Activated CD8-positive, alpha-beta T cell treated with anti-CD3 and anti-CD28 coated beads, Interleukin-2, amount 10 ng/mL, durations not matched to agents 7 days and 5 days (primary cell): Measurements from ENCODE around the gene RSU1. TPM values are rescaled to one million over a fixed set of nuclear protein-coding genes. Genes with fewer than 3 reads are reported as not detected.
A peak's percentile ranks its signal among the peaks of the same experiment; 100 is the strongest.

ENCODE experiments used
- ATAC-seq: fragments of 150-1000 bp; cut with Tn5 transposase; one replicate; pipeline ENCODE4 v1.10.0; 2021; ENCODE audit warnings: moderate library complexity
- CTCF ChIA-PET: fragments of 350-600 bp; sonication (Branson Sonifier 250); formaldehyde crosslinking; loops from one replicate; lab custom pipeline; 2021; ENCODE audit warnings: antibody characterized with exemption; lab: Charles Lee
- POLR2A ChIA-PET: fragments of 350-600 bp; sonication (Branson Sonifier 250); formaldehyde crosslinking; loops from one replicate; lab custom pipeline; 2021; ENCODE audit warnings: antibody characterized with exemption; lab: Charles Lee
- DNase-seq: peaks from one replicate; pipeline ENCODE4 v3.0.0-alpha.2; 2020
- H3K27ac Mint-ChIP-seq: one replicate; pipeline ENCODE4 v1.8.0; 2021; ENCODE audit warnings: mild to moderate bottlenecking, mixed read lengths
- H3K27me3 Mint-ChIP-seq: one replicate; pipeline ENCODE4 v1.8.0; 2021; ENCODE audit warnings: low read depth, mixed read lengths
- H3K36me3 Mint-ChIP-seq: one replicate; pipeline ENCODE4 v1.8.0; 2021; ENCODE audit warnings: low read depth, mixed read lengths
- H3K4me1 Mint-ChIP-seq: one replicate; pipeline ENCODE4 v1.8.0; 2021; ENCODE audit warnings: low read depth, mixed read lengths
- H3K4me3 Mint-ChIP-seq: one replicate; pipeline ENCODE4 v1.8.0; 2021; ENCODE audit warnings: mild to moderate bottlenecking, mixed read lengths
- H3K9me3 Mint-ChIP-seq: one replicate; pipeline ENCODE4 v1.8.0; 2022; ENCODE audit warnings: mixed read lengths; ENCODE audit not compliant: insufficient read depth
- total RNA-seq, 2 experiments: library from RNA; stranded (reverse); gene quantifications; one replicate each; pipeline ENCODE4 v1.2.3, GENCODE V29; 2021

The RSU1 gene
- 10 to 100 TPM; 71.9 to 74.1 TPM for total RNA-seq

DNA sequence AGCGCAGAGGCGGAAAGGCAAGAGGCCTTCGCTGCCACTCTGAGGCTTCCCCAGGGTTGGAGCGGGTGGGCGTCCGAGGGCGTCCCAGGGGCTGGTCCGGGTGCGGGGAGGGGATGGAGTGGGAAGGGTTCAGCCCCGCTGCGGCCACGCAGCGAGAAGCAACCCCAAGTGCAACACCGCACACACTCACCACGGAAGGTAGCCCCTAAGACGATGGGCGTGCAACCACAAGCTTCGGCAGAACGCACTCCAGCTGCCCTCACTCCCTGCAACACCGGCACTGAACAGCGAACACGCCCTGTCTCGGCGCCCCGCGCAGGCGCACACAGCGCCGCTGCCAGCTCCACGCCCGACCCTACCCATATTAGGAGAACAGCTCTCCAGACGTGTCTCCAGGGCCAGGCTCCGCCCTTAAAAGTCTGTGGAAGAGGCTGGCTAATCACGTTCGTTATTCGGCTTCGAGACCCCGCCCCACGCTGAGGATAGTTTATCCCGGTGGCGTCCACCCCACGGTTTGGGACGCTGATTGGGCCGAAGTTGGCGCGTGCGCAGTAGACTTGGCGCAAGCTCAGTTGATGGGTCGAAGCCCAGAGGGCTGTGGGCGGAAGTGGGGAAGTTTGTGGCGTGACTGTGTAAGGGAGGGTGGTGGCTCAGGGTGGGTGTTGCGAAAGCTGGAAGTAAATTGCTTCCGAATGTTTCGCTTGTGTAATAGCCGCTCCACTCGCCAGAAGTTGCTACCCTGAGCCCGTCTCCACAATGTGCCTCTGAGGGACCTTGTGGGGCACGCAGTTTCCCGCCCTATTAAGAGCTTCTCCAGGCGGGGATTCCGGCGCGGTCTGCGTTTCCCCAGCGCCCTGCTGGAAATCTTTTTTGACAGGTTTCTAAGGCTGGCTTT is at the start of gene RSU1:
RSU1 (minus strand) TSS at position 300 of the 895 bp plus-strand sequence. CDS start 343 bp downstream, outside the sequence.
- Mint-ChIP-seq H3K27me3 (peaks cover 9% of the 10 kb centered on the region), H3K27ac (peak within 1 kb of the TSS; percentile 95), H3K9me3 (peaks cover 9% of the 10 kb centered on the region), H3K4me3 (peak within 1 kb of the TSS; percentile 89), H3K4me1 (peaks cover 27% of the 10 kb centered on the region), H3K36me3 (peaks cover 31% of the 10 kb centered on the region)
- CTCF ChIA-PET: interaction anchor here (0.7 to 1.9 kb wide), 11 partner anchors 11 to 915 kb away, joined by 3 to 16 read pairs (median 5); partner anchors contain the start of gene TRDMT1
- POLR2A ChIA-PET: interaction anchor here (0.6 to 2.5 kb wide), 12 partner anchors 9 to 827 kb away, joined by 3 to 31 read pairs (median 3); partner anchors contain the start of genes PTER, STAM and VIM
- DNase-seq (peak; percentile 100), ATAC-seq (peak; percentile 98)

DNA sequence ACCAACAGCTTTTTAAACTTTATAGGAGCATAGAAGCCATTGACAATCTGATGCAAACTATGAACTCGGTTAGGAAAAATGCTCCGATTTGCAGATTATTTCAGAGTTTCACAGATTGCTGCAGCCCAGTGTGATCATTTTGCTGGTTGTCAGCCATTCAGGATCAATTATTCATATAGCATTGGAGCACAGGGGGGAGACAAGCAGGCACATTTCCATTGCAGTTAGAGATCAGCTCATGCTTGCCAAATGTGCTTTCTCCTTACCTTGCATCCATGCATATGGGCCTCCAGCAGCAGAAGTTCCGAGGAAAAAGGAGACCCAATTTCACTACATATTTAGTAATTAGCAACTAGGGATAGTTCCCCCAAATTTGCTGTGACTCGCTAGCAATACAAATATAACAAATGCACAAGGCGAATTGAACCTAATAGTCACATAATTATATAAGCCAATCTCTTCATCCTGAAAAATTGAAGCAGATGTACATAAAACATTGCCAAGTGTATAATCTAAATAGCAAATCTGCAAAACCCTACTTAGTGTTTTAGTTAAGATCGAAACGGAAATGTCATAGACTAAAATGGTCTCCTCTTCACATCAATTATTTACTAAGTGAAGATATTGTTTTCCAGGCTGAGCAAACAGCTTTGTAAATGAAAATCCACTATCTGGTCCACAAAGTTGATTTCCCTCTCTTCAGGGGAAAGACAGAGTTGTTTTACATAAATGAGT is 49.5 kb upstream of the RSU1 start:
- no peaks in the 10 kb centered on the region for H3K36me3 Mint-ChIP-seq
- POLR2A ChIA-PET: no interaction called here

DNA sequence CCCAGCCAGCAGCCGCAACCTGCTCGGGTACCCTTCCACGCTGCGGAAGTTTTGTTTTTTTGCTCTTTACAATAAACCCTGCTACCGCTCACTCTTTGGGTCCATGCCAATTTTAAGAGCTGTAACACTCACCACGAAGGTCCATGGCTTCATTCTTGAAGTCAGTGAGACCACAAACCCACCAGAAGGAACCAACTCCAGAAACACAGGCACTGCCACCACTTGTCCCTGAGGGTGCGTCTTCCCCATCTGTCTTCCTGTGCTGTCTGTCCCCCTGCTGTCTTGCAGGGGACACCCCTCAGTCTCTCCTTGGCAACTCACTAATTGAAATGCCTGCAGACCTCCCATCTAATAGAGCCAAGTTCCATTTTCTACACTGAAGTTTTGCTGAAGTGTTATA is 48.5 kb upstream of the RSU1 start:
- ChIA-PET CTCF (no interaction called here), POLR2A (no interaction called here)
- Mint-ChIP-seq H3K27me3 (no peaks in the 10 kb centered on the region), H3K36me3 (no peaks in the 10 kb centered on the region), H3K27ac (no peak overlapping the region), H3K9me3 (no peaks in the 10 kb centered on the region), H3K4me1 (no peaks in the 10 kb centered on the region), H3K4me3 (no peak overlapping the region)
- ATAC-seq (no peak), DNase-seq (no peak)

More for the DNA sequence above, 49.5 kb upstream of the RSU1 start:
- Mint-ChIP-seq H3K4me3 (no peak overlapping the region), H3K9me3 (no peaks in the 10 kb centered on the region), H3K27ac (no peak overlapping the region), H3K27me3 (no peaks in the 10 kb centered on the region), H3K4me1 (no peaks in the 10 kb centered on the region)
- CTCF ChIA-PET: no interaction called here
- ATAC-seq (no peak), DNase-seq (no peak)

DNA sequence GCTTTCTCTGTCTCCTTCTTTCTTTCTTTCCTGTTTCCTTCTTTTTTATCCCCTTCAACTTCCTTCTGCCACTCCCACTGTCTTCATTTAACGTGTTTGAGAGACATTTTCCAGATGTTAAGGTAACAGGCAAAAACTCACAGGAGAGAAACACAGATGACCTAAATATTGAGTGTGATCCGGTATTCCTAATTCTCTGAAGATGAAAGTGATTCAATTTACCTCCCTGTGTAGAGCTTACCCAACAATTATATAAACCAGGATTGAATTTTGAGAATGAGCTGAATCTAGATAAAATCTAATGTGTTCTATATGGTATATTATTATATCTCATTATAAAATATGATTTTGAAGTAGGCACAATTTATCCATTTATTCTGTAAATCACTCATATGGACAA is 46.5 kb upstream of the RSU1 start:
- Mint-ChIP-seq H3K4me1 (no peaks in the 10 kb centered on the region), H3K27me3 (no peaks in the 10 kb centered on the region), H3K4me3 (no peak overlapping the region), H3K36me3 (no peaks in the 10 kb centered on the region), H3K9me3 (no peaks in the 10 kb centered on the region), H3K27ac (no peak overlapping the region)
- ChIA-PET POLR2A (interaction anchor here (0.6 kb wide), 1 partner anchor 563 kb away, joined by 3 read pairs; no protein-coding TSS in a partner anchor), CTCF (interaction anchor here (1.1 to 2.7 kb wide), 4 partner anchors 11 to 393 kb away, joined by 3 to 8 read pairs (median 4); no protein-coding TSS in a partner anchor)
- DNase-seq (no peak), ATAC-seq (no peak)

DNA sequence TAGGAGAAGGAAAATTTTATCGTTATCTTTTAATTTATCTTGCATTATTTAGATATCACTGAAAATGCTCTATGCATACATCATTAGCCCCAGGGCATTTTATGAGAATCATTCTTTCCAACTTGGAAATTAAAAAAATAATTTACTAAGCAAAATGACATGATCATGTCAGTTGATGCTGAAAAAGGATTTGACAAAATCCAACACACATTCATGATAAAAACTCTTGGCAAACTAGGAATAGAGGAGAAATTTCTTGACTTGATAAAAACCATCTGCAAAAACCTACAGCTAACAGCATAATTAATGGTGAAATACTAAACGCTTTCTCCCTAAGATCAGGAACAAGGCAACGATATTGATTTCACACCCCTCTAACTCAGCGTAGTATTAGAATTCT is 40.2 kb upstream of the RSU1 start:
- no peaks in the 10 kb centered on the region for H3K4me1 Mint-ChIP-seq
- no peak overlapping the region for H3K27ac Mint-ChIP-seq
- POLR2A ChIA-PET: no interaction called here
- H3K36me3 Mint-ChIP-seq: no peaks in the 10 kb centered on the region
- DNase-seq: no peak
- H3K4me3 Mint-ChIP-seq: no peak overlapping the region
- no peaks in the 10 kb centered on the region for H3K9me3 Mint-ChIP-seq
- peaks cover under 1% of the 10 kb centered on the region for H3K27me3 Mint-ChIP-seq
- ATAC-seq: no peak
- CTCF ChIA-PET: interaction anchor here (0.9 to 2.4 kb wide), 4 partner anchors 13 to 399 kb away, joined by 3 to 5 read pairs (median 3); no protein-coding TSS in a partner anchor

DNA sequence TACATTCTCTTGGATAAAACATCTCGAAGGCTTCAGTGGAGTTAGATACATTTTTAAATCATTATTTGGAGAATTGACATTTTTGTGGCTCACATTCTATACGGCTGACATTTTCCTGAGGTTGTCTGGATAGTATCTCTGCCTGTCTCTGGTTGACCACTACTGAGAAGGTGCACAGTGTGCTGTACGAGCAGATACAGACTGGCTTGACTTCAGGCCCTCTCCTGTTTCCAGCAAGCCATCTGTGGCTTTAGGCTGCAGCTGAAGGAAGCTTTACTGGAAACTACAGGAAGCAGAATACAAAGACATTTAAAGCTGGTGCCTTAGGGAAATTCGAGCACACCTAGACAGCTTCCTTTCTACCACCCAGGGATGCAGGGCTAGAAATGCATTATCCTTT is 39.3 kb upstream of the RSU1 start:
- H3K4me3 Mint-ChIP-seq: no peak overlapping the region
- H3K27me3 Mint-ChIP-seq: peaks cover 2% of the 10 kb centered on the region
- DNase-seq (no peak), ATAC-seq (no peak)
- no peaks in the 10 kb centered on the region for H3K36me3 Mint-ChIP-seq
- ChIA-PET POLR2A (no interaction called here), CTCF (interaction anchor here (0.6 to 2.4 kb wide), 6 partner anchors 32 to 400 kb away, joined by 3 to 5 read pairs (median 4); no protein-coding TSS in a partner anchor)
- H3K4me1 Mint-ChIP-seq: no peaks in the 10 kb centered on the region
- H3K27ac Mint-ChIP-seq: no peak overlapping the region
- no peaks in the 10 kb centered on the region for H3K9me3 Mint-ChIP-seq

DNA sequence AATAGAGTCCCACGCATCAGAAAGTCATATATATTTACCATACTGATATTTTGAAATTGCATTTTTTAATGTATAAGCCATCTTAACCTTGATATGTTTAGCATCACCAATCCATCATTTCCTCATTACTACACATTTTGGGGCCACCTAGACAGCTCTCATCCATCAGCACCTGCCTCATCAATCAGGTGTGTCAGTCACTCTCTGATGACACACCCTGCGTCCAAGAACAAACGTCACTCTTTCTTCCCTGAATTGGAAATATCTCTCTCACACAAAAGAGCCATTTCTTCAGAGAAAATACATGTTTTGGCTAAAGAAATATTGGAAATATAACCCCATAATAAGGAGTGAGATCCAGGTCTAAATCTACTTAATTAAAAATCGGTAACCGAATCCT is 38.9 kb upstream of the RSU1 start:
- H3K36me3 Mint-ChIP-seq: no peaks in the 10 kb centered on the region
- CTCF ChIA-PET: interaction anchor here (0.6 to 2.4 kb wide), 4 partner anchors 32 to 398 kb away, joined by 3 to 5 read pairs (median 4); no protein-coding TSS in a partner anchor
- POLR2A ChIA-PET: no interaction called here

DNA sequence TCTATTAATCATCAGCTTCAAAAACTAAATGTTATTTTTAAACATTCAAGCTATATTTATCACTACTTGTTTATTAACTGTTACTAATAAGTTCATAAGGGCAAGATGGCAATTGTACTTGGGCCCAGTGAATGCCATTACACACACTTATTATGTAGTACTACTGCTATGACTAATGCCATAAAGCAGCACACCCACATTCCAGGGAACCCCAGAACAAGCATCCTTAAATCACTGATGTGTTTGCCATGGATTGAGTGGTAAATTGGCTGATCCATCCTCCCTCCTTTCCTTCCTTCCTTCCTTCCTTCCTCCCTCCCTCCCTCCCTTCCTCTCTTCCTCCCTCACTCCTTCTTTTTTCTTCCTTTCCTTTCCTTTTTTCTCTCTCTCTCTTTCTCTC is 37.4 kb upstream of the RSU1 start:
- Mint-ChIP-seq H3K27ac (no peak overlapping the region), H3K36me3 (no peaks in the 10 kb centered on the region), H3K27me3 (peaks cover 2% of the 10 kb centered on the region), H3K4me3 (no peak overlapping the region), H3K9me3 (no peaks in the 10 kb centered on the region), H3K4me1 (no peaks in the 10 kb centered on the region)
- ChIA-PET POLR2A (no interaction called here), CTCF (interaction anchor here (1.3 kb wide), 1 partner anchor 18 kb away, joined by 4 read pairs; no protein-coding TSS in a partner anchor)
- ATAC-seq (no peak), DNase-seq (no peak)

More for the DNA sequence above, 38.9 kb upstream of the RSU1 start:
- Mint-ChIP-seq H3K9me3 (no peaks in the 10 kb centered on the region), H3K27ac (no peak overlapping the region), H3K4me3 (no peak overlapping the region), H3K27me3 (peaks cover 2% of the 10 kb centered on the region), H3K4me1 (no peaks in the 10 kb centered on the region)
- ATAC-seq (no peak), DNase-seq (no peak)

DNA sequence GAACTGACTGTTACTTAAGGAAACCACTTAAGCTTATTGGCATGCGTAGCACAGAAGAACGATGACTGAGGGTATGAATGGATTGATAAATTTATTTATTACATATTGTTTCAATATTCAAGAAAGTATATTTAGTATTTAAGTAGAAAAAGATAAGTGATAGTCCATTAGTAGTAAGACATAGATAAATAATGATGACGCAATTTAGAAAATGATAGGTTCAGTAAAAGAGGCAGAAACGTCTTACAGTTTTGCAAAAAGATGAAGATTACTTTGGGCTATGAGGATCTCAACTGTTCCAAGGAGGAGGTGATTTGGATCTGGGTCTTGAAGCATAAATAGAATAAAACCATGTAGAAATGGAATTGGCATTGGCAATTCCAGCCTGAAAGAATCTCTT is 36.6 kb upstream of the RSU1 start:
- POLR2A ChIA-PET: no interaction called here

DNA sequence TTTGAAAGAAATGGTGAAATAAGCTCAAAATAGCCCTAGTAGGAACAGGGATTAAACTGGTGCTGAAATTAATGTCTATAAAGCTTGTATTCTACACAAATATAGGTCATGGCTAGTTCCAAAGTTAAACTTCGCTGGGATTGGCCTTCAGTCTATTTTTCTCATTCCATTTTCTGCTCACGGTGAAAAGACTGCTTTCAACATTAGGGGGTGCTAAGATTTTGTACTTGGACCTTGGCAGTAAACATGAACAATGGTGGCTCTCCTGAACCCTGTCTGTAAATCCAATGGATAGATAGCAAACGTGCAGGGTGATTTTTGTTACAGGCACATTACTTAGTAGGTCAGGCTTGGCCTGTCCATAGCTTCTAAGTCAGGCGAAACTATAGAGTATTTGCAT is 36.0 kb upstream of the RSU1 start:
- H3K4me1 Mint-ChIP-seq: no peaks in the 10 kb centered on the region
- H3K27ac Mint-ChIP-seq: no peak overlapping the region

More for the DNA sequence above, 36.6 kb upstream of the RSU1 start:
- Mint-ChIP-seq H3K4me3 (no peak overlapping the region), H3K27me3 (peaks cover 2% of the 10 kb centered on the region), H3K4me1 (no peaks in the 10 kb centered on the region), H3K36me3 (no peaks in the 10 kb centered on the region), H3K9me3 (no peaks in the 10 kb centered on the region), H3K27ac (no peak overlapping the region)
- CTCF ChIA-PET: interaction anchor here (1.3 to 1.9 kb wide), 3 partner anchors 377 to 404 kb away, joined by 3 to 13 read pairs (median 10); no protein-coding TSS in a partner anchor
- no peak for ATAC-seq
- DNase-seq: no peak

DNA sequence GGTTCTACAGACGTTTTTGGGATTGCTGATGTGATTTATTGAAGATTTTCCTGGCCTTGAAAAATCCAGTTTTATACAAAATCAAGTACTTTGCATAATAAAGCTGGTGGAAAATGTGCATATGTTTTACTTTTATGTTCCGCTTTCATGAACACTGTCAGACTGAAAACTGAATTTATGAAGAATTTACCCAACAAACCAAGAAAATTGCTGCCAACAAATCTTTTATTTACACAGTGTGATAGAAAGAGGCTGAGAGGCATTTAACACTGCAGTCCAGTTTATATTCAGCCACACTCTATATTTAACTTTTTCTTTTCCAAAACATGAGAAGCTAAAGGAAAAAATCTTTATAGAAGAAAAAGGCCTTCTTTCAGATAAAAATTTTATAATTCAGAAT is 35.4 kb upstream of the RSU1 start:
- DNase-seq (no peak), ATAC-seq (no peak)
- H3K9me3 Mint-ChIP-seq: no peaks in the 10 kb centered on the region
- peaks cover 2% of the 10 kb centered on the region for H3K27me3 Mint-ChIP-seq
- no peak overlapping the region for H3K4me3 Mint-ChIP-seq
- no peaks in the 10 kb centered on the region for H3K4me1 Mint-ChIP-seq
- ChIA-PET POLR2A (interaction anchor here (1.2 kb wide), 1 partner anchor 377 kb away, joined by 3 read pairs; no protein-coding TSS in a partner anchor), CTCF (interaction anchor here (0.8 to 1.9 kb wide), 11 partner anchors 8 to 524 kb away, joined by 3 to 13 read pairs (median 3); no protein-coding TSS in a partner anchor)
- H3K36me3 Mint-ChIP-seq: no peaks in the 10 kb centered on the region
- no peak overlapping the region for H3K27ac Mint-ChIP-seq

More for the DNA sequence above, 36.0 kb upstream of the RSU1 start:
- CTCF ChIA-PET: interaction anchor here (0.8 to 1.9 kb wide), 11 partner anchors 9 to 523 kb away, joined by 3 to 13 read pairs (median 3); no protein-coding TSS in a partner anchor
- H3K4me3 Mint-ChIP-seq: no peak overlapping the region
- H3K9me3 Mint-ChIP-seq: no peaks in the 10 kb centered on the region
- DNase-seq: no peak
- peak; percentile 63 for ATAC-seq
- H3K27me3 Mint-ChIP-seq: peaks cover 2% of the 10 kb centered on the region
- no peaks in the 10 kb centered on the region for H3K36me3 Mint-ChIP-seq
- POLR2A ChIA-PET: interaction anchor here (1.2 kb wide), 1 partner anchor 377 kb away, joined by 3 read pairs; no protein-coding TSS in a partner anchor
